Progenitor cell of endocrine pancreas (in vitro differentiated cells): Measurements from ENCODE around the gene SLIT3. TPM values are rescaled to one million over a fixed set of nuclear protein-coding genes. Genes with fewer than 3 reads are reported as not detected.

ENCODE experiments used
- DNase-seq: peaks from one replicate; pipeline ENCODE4 v3.0.0; 2021; ENCODE audit warnings: low spot score; ENCODE audit not compliant: unreplicated experiment
- H3K27ac Mint-ChIP-seq: 2 replicates; pipeline ENCODE4 v1.8.0; 2021; ENCODE audit warnings: mild to moderate bottlenecking, moderate library complexity, mixed read lengths
- H3K27me3 Mint-ChIP-seq: 2 replicates; pipeline ENCODE4 v1.8.0; 2021; ENCODE audit warnings: mixed read lengths
- H3K36me3 Mint-ChIP-seq: 2 replicates; pipeline ENCODE4 v1.8.0; 2022; ENCODE audit warnings: mixed read lengths; ENCODE audit not compliant: insufficient read depth
- H3K4me1 Mint-ChIP-seq: 2 replicates; pipeline ENCODE4 v1.8.0; 2021; ENCODE audit warnings: low read depth, mixed read lengths
- H3K4me3 Mint-ChIP-seq: 2 replicates; pipeline ENCODE4 v1.8.0; 2021; ENCODE audit warnings: low read depth, mild to moderate bottlenecking, moderate library complexity, mixed read lengths
- H3K9me3 Mint-ChIP-seq: 2 replicates; pipeline ENCODE4 v1.8.0; 2021; ENCODE audit warnings: low read depth, mixed read lengths
- total RNA-seq: library from RNA; stranded (reverse); gene quantifications from 2 replicates; pipeline ENCODE4 v1.2.1, GENCODE V29; 2021
- TF ChIP-seq, protein P1 (sequence below): fragments of 200-600 bp; sonication (generic); IDR thresholded peaks from one replicate; pipeline ENCODE4 v1.5.0; 2021; ENCODE audit warnings: antibody characterized with exemption, mild to moderate bottlenecking; ENCODE audit not compliant: unreplicated experiment

SLIT3 gene
- total RNA-seq, 1 donor from 2014 or later = 18.8 TPM

DNA sequence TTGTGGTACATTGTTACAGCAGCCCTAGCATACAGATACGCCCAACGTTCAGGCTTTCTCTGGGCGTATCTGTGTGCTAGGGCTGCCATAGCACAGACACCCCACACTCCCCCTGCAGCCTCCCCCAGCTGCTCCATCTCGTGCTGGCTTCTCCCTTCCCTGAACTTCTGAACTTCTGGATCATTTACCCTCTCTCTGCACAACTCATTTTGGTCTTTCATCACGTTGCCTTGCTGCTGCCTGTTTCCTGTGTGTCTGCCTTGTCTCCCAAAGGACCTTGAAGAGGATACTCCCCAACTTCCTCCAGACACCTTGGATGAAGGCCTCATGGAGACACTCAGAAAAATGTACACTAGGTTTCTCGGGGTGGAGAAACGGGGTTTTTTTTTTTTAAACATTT lies 37.3 kb downstream of the SLIT3 start:
- no peaks in the 10 kb centered on the region for H3K4me1 Mint-ChIP-seq
- peaks cover 3% of the 10 kb centered on the region for H3K27me3 Mint-ChIP-seq
- no peak overlapping the region for H3K27ac Mint-ChIP-seq
- no peaks in the 10 kb centered on the region for H3K9me3 Mint-ChIP-seq
- TF ChIP-seq, protein P1, sequence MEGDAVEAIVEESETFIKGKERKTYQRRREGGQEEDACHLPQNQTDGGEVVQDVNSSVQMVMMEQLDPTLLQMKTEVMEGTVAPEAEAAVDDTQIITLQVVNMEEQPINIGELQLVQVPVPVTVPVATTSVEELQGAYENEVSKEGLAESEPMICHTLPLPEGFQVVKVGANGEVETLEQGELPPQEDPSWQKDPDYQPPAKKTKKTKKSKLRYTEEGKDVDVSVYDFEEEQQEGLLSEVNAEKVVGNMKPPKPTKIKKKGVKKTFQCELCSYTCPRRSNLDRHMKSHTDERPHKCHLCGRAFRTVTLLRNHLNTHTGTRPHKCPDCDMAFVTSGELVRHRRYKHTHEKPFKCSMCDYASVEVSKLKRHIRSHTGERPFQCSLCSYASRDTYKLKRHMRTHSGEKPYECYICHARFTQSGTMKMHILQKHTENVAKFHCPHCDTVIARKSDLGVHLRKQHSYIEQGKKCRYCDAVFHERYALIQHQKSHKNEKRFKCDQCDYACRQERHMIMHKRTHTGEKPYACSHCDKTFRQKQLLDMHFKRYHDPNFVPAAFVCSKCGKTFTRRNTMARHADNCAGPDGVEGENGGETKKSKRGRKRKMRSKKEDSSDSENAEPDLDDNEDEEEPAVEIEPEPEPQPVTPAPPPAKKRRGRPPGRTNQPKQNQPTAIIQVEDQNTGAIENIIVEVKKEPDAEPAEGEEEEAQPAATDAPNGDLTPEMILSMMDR = no peak
- no peaks in the 10 kb centered on the region for H3K36me3 Mint-ChIP-seq
- no peak for DNase-seq
- no peak overlapping the region for H3K4me3 Mint-ChIP-seq

DNA sequence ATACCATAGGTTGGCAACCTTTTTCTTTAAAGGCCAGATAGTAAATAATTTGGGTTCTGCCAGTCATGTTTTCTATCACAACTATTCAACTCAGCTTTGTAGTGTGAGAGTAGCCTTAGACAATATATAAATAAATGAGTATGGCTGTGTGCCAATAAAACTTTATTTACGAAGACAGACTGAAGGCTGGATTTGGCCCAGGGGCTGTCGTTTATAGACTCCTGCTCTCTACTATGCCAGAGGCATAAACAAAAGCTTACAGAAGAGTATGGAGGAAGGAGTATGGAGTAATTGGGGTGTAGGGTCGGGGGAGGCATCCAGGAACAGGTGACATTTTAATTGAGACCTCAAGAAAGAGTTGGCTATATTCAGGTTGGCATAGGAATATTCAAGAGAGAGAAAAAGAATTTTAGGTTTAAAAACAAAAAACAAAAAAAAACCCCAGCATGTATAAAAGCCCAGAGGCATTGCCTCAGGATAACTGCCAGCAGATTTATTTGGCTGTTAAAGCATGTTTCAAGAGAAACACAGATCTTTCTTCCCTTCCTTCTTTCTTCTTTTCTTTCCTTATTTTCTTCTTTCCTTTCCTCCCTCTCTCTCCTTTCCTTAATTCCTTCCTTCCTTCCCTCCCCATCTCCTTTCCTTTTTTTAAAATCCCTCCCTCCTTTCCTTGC lies 39.9 kb downstream of the SLIT3 start:
- no peak for DNase-seq
- Mint-ChIP-seq H3K27ac (no peak overlapping the region), H3K27me3 (peaks cover 3% of the 10 kb centered on the region), H3K9me3 (no peaks in the 10 kb centered on the region), H3K4me1 (no peaks in the 10 kb centered on the region), H3K4me3 (no peak overlapping the region), H3K36me3 (no peaks in the 10 kb centered on the region)
- TF ChIP-seq, protein P1 = no peak

DNA sequence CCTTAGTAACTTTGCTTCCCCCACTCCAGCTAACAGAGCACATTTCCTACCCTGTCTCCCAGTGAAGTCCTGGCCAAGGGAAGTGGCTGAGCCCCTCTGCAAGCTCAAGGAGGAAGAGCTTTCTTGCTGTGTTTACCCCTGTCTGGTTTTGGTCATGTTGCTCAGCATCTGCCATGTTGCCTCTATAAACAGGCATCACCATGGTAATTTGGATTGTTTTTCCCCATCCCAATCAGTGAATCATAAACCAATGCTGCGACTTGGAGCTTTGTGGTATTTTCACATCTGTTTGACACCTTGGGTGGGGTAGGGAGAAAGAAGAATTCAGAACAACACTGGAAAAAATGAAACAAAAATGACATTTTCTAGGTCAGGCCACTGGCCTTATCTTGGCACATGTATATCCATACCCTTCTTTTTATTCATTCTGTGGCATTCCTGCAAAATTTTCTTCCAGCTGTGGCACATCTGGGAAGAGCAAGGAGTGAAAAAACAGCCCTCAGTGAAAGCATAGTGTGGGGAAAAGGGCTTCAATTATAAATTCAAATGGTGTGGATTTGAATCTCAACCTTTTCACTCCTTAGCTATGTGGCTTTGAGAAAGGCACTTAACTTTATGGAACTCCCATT lies 42.5 kb downstream of the SLIT3 start:
- Mint-ChIP-seq H3K27me3 (peaks cover 3% of the 10 kb centered on the region), H3K4me3 (no peak overlapping the region), H3K36me3 (no peaks in the 10 kb centered on the region), H3K9me3 (no peaks in the 10 kb centered on the region), H3K4me1 (no peaks in the 10 kb centered on the region), H3K27ac (no peak overlapping the region)
- TF ChIP-seq, protein P1 = no peak
- no peak for DNase-seq

DNA sequence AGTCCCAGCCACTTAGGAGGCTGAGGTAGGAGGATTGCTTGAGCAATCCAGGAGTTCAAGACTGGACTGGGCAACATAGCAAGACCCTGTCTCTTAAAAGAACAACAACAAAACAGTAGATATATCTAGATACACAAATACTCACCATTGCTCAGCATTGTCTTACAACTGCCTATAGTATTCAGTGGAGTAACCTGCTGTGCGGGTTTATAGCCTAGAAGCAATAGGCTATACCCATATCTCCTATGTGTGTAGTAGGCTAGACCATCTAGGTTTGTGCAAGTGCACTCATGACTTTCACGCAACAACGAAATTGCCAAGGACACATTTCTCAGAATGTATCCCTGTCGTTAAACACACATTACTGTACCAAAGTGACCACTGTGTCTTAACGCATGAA lies 44.7 kb downstream of the SLIT3 start:
- no peaks in the 10 kb centered on the region for H3K27me3 Mint-ChIP-seq
- DNase-seq = no peak
- H3K36me3 Mint-ChIP-seq = no peaks in the 10 kb centered on the region
- H3K4me3 Mint-ChIP-seq = no peak overlapping the region
- H3K9me3 Mint-ChIP-seq = no peaks in the 10 kb centered on the region
- TF ChIP-seq, protein P1 = no peak
- no peaks in the 10 kb centered on the region for H3K4me1 Mint-ChIP-seq
- H3K27ac Mint-ChIP-seq = no peak overlapping the region

DNA sequence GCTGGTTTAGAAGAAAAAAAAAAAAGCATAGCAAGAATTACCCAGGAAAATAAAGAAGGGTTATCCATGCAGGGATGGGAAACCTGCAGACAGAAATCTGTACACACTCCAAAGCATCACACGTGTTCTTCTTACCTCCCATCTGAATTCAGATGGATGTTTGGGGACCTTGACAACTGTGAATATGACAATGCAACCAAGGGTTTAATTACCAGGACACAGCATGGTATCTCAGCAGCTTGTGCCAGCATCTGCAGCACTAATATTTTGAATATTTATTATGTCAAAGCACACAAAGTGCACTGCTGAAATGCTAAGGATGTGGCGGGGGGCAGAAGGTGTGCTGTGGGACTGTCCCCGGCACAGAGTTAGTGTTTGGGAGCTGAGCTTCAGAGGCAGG lies 47.9 kb downstream of the SLIT3 start:
- Mint-ChIP-seq H3K9me3 (no peaks in the 10 kb centered on the region), H3K4me1 (peaks cover 4% of the 10 kb centered on the region), H3K27ac (no peak overlapping the region), H3K27me3 (no peaks in the 10 kb centered on the region), H3K4me3 (no peak overlapping the region), H3K36me3 (no peaks in the 10 kb centered on the region)
- TF ChIP-seq, protein P1 = no peak
- no peak for DNase-seq
